Posterior vena cava (tissue), 2 donors: ENCODE measurements around the gene NEGR1. TPM values are rescaled to one million over a fixed set of nuclear protein-coding genes. Genes with fewer than 3 reads are reported as not detected.

Source experiments
- DNase-seq: peaks from one replicate; pipeline ENCODE4 v3.0.0-alpha.2; 2020; ENCODE audit warnings: low spot score
- intact Hi-C, 2 donors: fragments of 100-400 bp; cut with DNase I; formaldehyde crosslinking; loops; one replicate each; pipeline versions ENCODE4 v1.14.1 to v1.14.2; 2022 to 2023
- total RNA-seq, 2 donors: library from RNA; stranded (reverse); fragmentation: NEBNext Ultra II Directional; extraction: Animal tissue kit (Norgen Biotek cat#: 25700); gene quantifications; one replicate each; pipeline ENCODE4 v1.2.1, GENCODE V29; 2021
- donor health status: DM: yes; HTN: yes; CAD: no.
- donor health status: DM: yes; HTN: yes; CAD: no.

The NEGR1 gene
- total RNA-seq, 2 donors from 2014 or later, result 25.7 to 27.9 TPM

DNA sequence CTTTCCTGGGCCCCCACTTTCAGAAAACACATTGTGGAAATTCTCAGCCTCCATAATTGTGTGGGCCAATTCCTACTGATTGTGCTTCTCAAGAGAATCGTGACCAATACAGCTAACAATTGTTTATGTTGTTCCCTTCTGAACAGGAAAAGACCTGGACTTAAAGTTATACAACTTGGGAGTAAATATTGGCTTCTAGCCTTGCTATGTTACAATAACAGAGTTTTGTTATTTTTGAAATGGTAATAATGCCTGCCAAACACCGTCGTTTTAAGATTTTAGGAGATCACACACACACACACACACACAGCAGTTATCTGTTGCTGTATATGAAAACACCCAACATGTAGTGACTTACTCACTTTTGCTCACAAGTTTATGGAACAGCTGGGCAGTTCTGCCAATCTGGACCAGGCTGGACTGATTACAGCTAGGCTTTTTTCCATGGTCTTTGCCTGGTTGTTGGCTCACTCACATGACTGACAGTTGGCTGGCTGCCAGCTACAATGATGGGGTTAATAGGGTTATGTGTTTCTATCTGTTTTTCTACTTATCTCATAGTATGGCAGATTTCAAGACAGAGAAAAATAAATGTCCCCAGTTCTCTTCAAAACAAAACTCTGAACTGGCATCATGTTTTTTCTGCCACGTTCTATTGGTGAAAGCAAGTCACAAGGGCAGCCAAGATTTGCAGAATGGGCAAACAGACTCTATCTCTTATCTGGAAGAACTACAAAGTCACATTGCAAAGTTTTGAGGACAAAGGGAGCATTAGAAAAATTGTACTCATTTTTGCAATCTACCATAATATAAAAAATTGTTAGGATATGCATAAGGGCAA is 447.5 kb downstream of the NEGR1 start:
- intact Hi-C loops, result no loop called here
- no peak for DNase-seq

DNA sequence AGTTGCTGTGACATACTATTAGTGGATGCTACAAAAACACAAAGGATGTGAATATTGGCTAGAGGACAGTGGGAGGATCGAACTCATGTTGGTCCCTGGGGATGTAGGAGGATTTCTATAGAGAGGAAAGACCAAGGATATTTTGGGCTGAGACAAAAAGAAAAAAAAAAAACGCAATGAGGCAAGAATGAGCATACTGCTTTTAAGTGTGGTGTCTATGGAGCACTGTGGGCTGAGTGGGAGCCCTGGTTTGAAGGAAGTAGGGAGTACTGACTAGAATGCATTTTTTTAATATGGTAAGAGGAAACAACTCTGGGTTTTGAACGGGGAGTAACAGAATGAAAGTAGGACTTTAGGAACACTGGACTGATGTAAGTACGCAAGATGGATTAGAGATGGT is 450.7 kb downstream of the NEGR1 start:
- no peak for DNase-seq
- intact Hi-C loops, result no loop called here

DNA sequence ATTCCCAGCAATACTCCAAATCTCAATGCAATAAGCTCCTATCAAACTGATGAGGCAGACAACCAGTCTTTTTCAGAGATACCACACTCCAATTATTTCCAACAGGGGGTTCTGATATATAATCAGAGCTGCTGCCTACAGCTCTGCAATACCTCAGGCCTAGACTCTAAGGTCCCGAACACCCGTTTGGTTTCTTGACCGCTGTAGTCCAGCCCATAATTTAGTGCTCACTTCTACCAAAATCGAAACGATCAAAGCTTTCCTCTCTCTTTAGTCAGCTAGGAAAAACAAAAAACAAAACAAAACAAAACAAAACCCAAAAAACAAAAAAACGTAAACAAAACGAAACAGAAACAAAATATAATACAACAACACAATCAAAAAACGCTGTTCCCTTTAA is 453.0 kb downstream of the NEGR1 start:
- no peak for DNase-seq
- intact Hi-C loops, result no loop called here

DNA sequence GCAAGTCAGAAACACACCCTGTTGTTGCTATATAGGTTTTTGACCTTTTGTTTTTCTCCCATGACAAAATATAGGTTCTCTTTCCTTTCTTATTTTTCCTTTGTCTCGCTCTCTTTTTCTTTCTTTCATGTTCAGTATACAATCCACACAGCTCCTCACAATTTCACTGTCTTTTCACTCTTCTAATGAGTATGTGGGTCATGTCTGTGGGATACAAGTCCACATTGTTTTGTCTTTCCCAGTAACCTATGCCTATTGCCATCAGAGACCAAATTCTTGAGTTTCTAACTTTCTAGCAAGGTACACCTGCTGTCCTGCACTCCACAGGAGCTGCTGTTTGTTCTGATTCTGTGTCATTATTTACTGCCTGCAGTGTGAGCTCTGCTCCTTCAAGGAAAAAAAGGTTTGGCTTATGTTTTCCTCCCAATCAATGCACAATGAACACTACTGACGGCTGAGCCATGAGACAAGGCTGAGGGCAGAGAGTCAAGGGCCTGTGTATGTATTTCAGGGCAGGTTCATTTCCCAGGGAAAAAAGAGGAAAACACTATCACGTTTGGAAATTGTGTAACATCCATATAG is 453.8 kb downstream of the NEGR1 start:
- intact Hi-C loops, result no loop called here
- DNase-seq, result no peak

DNA sequence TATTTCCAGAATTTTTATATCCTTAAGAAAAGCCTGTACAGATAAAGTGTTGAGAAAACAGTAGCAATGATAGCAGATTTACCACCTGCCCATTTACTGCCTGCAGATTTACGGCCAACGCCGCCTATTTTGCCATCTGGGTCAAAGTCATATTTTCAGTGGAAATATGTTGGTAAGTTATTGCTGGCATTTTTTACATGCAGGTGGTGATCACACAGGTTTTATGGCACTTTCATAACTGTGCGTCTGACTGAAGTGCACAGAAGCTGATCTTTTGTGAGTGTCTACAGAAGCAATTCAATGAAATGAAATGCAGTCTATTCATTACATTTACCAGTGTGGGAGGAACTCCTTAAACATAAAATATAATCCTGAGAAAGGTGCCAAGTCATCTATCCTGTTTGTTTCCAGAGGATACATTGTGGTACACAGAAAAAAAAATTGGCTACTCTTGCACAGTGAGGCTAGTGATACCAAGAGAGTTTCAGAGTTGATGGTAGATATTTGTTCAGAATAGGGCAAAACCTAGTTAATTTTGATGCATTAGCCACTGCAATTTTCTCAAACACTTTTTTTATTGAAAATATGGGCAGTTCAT is 458.5 kb downstream of the NEGR1 start:
- DNase-seq, result no peak

DNA sequence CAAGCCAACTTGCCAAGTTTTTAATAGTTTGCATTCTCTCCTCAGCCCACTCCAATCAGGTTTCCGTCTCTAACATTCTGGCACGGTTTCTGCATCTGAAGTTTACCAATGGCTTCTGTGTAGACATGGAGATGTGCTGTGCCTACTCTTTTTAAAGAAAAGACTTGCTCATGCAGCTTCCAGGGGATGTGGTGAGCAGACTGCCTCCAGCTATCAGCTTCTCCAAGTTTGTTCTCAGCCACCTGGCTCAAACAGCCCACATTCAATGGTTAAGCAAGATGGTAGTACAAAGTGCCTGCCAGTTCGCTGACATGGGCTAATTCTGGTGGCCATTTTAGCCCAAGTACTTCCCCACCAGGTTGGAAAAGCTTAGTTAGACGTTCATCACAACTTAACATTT is 465.3 kb downstream of the NEGR1 start:
- no peak for DNase-seq
- intact Hi-C loops, result no loop called here

More for the DNA sequence above, 458.5 kb downstream of the NEGR1 start:
- intact Hi-C loops, result no loop called here

DNA sequence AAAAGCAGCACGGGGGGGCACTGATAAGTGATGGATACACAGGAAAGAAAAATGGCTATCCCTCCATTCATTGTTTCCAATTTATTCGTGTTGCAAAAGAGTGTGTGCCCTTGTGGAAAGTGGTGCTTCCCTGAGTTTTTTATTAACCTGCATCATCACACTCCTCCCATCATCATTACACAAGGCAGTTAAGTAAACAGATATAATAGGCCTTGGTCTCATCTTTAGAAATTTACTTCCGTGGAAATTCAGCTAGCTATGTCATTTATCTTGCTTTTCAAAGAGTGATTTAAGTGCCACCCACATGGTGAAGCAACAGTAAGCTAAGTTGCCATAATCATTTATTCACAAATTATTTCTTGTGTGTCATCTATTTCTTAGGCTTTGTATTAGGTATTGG is 473.3 kb downstream of the NEGR1 start:
- no peak for DNase-seq
- intact Hi-C loops, result no loop called here

DNA sequence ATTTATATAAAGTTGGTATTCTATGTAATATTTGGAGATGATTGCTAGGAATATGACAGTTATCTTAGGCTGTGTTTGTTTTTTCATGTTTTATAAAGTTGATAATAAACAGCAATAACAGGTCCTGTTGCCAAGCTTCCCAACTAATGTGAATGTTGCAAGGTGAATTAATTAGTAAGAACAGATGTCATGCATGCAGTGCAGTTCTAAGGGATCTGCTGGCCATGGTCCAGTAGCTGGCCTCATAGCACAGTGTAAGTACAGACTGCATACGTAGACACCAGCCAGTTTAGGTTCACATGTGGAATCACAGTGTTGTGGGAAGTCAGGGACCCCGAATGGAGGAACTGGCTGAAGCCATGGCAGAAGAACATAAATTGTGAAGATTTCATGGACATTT is 478.2 kb downstream of the NEGR1 start:
- intact Hi-C loops, result no loop called here
- DNase-seq, result no peak

DNA sequence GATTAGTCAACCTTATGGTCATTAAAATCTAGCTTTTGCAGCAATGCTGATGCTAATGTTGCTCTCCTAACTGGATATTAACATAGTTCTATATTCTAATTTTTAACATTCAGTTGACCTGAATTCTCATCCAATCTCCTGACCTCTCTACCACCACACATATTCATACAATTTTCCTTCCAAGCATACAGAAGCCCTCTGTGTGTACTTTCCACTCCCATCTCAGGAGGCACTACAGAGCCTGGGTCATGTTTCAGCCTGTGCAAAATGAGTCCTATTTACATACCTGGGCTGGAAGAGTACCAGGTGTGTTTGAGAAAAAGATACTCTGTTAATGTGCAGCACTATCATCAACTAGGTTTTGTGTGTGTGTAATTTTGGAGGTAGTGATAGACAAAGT is 486.3 kb downstream of the NEGR1 start:
- no peak for DNase-seq
- intact Hi-C loops, result no loop called here

DNA sequence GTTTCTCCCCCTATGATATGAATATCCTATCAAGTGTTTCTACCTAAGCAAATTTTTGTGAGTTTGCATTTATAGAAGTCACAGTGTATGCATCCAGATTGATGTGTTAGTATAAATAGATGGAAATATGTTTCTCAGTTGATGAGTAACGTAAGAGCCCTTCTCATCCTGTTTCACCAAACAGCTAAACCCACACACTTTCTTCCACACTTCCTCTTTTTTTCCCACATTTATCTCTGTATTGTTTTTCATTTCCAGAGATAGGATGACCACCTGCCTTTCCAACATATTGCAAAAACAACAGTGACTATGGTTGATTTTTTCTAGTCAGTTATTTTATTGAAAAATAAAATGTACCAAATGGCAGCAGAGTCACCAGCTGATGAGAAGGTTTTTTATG is 490.1 kb downstream of the NEGR1 start:
- intact Hi-C loops, result no loop called here
- no peak for DNase-seq

DNA sequence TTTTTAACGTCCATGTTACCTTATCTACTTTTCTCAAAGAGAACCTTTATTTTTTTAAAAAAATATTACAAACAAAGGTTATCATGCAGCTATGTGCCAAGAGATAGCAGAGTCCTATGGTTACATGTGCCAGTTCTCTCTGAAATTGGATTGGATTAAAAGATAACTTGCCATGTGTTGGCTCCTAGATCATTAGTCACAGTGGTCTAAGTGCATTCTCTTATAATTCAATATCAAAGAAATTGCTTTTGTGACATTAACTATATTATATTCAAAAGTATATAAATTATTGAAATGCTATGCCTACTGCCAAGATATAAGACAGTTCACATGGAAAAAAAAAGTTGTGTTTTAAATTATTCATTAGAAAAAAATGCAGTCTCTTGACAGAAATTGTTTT is 494.2 kb downstream of the NEGR1 start:
- DNase-seq, result no peak
- intact Hi-C loops, result no loop called here

DNA sequence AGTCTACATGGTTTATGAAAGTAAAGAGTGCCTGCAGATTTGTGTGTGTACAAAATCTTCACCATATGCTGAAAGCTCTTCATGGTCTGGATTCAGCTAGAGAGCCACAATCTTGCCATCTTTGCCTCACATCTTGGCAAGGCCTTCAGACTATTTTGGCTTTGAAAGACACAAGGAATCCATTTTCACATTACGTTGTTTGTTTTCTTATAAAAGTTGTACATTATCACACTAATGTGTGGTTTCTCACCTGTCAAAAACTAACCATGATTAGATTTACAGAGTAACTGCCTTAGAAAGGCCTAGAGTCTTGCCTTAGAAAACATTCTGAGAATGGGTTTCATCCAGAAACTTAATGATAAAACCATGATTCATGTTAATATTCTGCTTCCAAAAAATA is 494.6 kb downstream of the NEGR1 start:
- intact Hi-C loops, result no loop called here
- no peak for DNase-seq

DNA sequence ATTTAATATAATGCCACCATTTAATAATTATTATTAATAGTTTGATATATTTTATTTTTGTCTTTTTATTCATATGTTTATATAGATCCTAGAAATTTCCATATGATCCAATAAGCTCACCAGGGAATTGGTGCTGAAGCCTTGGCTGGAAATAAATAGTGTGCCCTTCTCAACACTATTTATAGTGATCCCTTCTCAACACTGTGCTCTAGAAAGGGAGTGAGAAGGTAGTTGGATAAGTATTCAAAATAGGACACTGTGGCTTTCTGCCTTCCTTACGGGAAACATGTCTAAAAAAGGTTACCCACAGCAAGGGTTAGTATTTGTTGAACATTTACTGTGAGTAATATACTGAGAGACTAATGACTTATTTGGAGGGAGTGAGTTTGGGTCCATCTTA is 496.1 kb downstream of the NEGR1 start:
- intact Hi-C loops, result no loop called here
- DNase-seq, result no peak

DNA sequence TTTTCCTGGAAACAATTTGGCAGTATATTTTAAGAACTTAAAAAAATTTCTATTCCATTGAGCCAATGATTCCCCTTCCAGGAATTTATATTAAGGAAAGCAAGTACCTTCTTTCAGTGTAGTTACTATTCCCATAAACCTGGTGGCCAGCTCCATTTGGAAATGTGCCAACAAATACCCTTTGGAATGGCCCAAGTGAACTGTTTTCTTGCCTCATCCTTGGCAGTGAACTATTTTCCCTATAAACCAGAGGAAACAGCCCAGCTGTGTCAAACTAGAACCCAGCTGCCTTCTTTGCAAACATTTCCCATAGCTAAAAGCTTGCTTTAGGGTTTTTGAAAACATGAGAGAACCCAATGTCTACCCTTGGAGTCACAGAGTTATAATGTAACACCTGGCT is 496.9 kb downstream of the NEGR1 start:
- intact Hi-C loops, result no loop called here
- DNase-seq, result no peak

DNA sequence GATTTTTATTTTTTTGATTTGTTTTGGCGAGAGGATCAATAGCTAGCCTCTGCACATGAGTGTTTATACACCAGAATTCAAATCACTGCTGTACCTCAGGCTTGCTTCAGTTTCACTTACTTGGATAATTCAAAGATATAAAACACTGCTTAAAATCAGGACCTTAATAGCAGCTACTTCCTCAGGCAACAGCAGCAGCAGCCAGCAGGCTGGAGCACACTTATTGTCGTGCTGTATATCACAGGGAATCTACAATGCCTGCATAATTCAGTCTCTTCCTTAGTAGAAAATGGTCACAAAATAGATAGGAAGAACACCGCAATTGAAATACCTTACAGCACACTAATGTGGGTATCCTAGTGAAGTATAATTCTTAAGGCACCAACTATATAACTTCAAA is 497.3 kb downstream of the NEGR1 start:
- no peak for DNase-seq

DNA sequence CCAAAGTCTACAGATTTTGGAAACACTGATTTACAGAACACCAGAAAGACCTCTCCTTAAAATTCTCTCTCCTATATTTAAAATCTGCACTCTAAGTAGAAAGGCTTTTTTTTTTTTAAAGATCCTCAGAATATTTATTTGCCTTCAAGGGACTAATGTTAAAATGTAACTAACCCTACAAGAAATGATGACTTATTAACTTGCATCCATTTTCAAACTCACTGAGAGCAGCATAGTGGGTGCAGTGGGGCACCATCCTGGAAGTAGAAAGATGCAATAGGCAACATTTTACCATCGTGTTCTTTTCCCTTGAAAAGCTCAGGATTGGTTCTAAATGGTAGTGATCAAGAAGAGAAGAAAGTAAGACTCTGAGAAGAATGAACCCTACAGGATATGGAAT is 498.1 kb downstream of the NEGR1 start:
- intact Hi-C loops, result no loop called here

More for the DNA sequence above, 497.3 kb downstream of the NEGR1 start:
- intact Hi-C loops, result no loop called here

DNA sequence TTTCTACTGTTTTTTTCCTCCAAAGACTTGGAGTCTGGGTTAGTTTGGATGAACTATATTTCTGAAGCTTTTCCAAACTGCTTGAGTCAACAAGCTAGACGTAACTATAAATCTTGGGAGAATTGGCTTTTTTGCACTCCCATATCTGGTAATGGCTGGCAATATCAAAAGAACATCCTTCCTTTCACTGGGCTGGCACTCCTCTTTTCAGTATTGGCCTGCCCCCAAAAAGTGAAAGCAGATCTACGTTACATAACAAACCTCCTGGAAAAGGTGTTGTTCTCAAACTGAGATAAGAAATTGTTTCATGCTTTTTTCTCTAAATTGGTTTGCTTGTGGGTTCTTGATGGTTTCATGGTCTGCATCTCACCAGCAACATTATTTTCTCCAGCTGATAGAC is 499.3 kb downstream of the NEGR1 start:
- DNase-seq, result no peak
- intact Hi-C loops, result no loop called here

More for the DNA sequence above, 498.1 kb downstream of the NEGR1 start:
- DNase-seq, result no peak

DNA sequence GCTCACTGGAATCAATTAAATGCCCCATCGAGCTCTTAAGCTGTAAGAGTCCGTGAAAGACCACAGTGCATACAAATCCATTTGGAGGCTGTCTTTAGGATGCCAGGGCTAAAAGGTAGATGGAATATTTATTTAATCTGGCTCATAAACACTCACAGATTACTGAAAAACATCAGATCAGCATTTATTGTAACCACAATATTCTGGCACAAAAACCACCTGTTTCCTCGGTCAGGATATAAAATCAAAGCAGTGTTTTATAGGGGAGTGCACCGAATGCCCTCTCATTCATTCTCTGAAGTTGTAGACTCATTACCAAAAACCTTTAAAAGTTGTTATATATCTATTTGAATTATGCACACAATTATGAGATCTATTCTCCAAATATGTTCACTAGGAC is 500.9 kb downstream of the NEGR1 start:
- intact Hi-C loops, result no loop called here
- no peak for DNase-seq

DNA sequence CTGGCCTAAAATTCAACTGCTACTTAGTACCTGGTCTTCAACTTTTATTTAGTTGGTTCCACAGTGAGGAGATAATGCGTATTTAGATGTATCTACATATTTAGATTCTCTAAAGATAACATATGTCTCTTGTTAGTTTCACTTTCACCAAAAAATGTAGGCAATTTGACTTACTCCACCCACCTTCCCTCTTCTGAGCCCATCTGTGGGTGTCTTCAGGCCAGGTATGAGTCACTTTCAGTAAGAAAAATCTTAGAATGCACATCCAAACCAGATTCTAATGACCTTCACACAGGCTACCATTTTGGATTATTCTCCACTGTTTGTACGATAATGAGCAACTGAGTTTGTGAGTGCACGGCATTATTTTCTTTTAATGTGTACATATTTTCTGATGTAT is 501.7 kb downstream of the NEGR1 start:
- intact Hi-C loops, result no loop called here
- DNase-seq, result no peak

DNA sequence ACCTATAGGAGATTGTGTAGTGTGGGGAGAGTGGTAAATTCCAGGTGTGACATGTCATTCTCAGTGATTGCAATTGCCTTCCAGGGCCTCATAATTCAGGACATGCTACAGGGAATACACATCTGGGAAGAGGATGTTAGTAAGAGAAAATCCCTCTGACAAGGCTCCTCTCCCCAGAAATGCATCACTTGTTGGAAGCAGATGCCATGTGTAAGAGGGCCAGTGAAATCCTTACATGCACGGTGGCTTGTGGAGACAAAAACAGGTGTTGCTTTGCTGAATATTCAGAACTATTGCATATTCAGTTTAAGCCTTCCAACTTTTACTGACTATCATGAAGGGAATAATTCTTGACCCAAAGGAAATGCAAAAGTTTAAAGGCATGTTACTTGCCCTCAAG is 503.4 kb downstream of the NEGR1 start:
- intact Hi-C loops, result no loop called here
- no peak for DNase-seq

DNA sequence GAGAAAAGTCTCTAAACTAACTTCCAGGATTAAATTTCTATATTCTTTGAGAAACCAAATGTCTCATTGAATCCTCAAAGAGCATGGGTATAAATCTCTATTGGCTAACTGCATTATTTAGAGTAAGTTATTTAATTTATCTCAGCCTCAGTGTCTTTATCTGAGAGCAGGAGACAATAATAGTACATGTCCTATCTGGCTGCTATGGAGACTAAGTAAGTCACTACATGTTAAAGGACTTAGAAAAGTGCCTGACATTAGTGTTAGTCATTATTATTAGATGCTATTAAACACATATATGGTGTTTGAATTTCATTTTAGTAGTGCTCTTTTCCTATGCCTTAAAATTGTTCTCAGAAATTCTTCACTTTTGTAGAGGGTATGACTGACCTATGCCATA is 505.2 kb downstream of the NEGR1 start:
- intact Hi-C loops, result no loop called here
- no peak for DNase-seq
